Measurements from ENCODE around the gene MALAT1. TPM values are rescaled to one million over a fixed set of nuclear protein-coding genes. Genes with fewer than 3 reads are reported as not detected.

Gene MALAT1
- total and polyA plus RNA-seq, 2 of the 8 experiments (the other 6 are each of a cell fraction or from before 2014, with no cell fraction given), result 115 to 984 TPM

DNA sequence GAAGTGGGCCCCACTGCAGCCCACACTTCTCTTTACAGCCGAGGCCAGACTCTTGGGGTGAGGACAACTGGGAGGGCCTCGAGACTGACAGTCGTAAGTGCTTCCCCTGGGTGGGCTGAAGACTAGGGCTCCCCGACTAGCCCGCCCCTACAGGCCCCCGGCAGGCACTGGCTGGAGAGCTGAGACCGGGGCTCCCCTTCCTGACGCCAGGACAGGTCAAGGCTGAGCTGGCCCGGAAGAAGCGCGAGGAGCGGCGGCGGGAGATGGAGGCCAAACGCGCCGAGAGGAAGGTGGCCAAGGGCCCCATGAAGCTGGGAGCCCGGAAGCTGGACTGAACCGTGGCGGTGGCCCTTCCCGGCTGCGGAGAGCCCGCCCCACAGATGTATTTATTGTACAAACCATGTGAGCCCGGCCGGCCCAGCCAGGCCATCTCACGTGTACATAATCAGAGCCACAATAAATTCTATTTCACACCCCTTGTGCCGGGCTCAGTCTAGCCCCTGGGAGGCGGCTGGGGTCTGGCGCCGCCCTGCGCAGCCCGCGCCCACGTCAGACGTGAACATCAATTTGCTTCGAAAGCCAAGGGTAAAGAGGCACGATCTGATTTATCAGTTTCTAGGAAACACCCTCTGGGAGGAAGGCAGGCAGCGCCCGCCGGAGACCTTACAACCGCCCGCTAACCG, 39.5 kb downstream of the MALAT1 start:
- peak overlapping the region; percentile 64 to 89 for H3K4me2 ChIP-seq (ENCODE audit: insufficient read depth in 1 of 2, low read depth in 2 of 2, low read length in 2 of 2)
- H3K4me1 ChIP-seq (replicated peaks in 1 of 4; ENCODE audit: control insufficient read depth in 3 of 4, insufficient read depth in 4 of 4, low read length in 3 of 4), result peaks cover 0 to 9% (median 1%) of the 10 kb centered on the region in 4 experiments; a peak in 5 of 7 replicates
- ChIA-PET POLR2A (ENCODE audit: partially characterized antibody) (interaction anchor here (0.7 to 5.2 kb wide), 10 partner anchors 11 to 119 kb away, joined by 3 to 62 read pairs (median 4); partner anchors contain the start of genes FAM89B, SCYL1 and SIPA1), CTCF (ENCODE audit: partially characterized antibody) (interaction anchor here (0.6 to 6.4 kb wide), 9 partner anchors 8 to 436 kb away, joined by 3 to 108 read pairs (median 3); partner anchors contain the start of gene SCYL1)
- no peak overlapping the region for H2BK15ac ChIP-seq (ENCODE audit: low read length)
- no peak overlapping the region for H4K8ac ChIP-seq (ENCODE audit: extremely low read depth, insufficient read depth, low read length)
- H3K9me3 ChIP-seq (ENCODE audit: insufficient read depth in 2 of 2, low read depth in 1 of 2, low read length in 1 of 2), result no peaks in the 10 kb centered on the region
- no peak overlapping the region for H3K27ac ChIP-seq (ENCODE audit: low read depth, low read length)
- DNase-seq (ENCODE audit: low read depth in 1 of 2, low spot score in 2 of 2), result no peak
- no peak overlapping the region for H3K4ac ChIP-seq (replicated peaks; ENCODE audit: insufficient read length, low read depth, low read length)
- H2AK5ac ChIP-seq (ENCODE audit: low read depth, low read length), result no peak overlapping the region
- peak overlapping the region in 2 of 4 experiments; percentile 16 to 68; a peak in 4 of 8 replicates for H3K4me3 ChIP-seq (ENCODE audit: extremely low read depth in 1 of 4, insufficient read depth in 2 of 4, low read depth in 3 of 4, low read length in 4 of 4)
- H2AFZ ChIP-seq (ENCODE audit: low read length), result no peak overlapping the region
- TF ChIP-seq JUND (IDR thresholded peaks at IDR 0.05; ENCODE audit: low read length), result no peak
- no peak for TF ChIP-seq SRF (IDR thresholded peaks at IDR 0.05; ENCODE audit: low read depth, low read length)
- TF ChIP-seq KDM4A (IDR thresholded peaks at IDR 0.05; ENCODE audit: low read depth, low read length, severe bottlenecking), result no peak
- no peak for TF ChIP-seq HDAC2 (IDR thresholded peaks at IDR 0.05; ENCODE audit: borderline replicate concordance in 1 of 2, low read depth in 2 of 2, low read length in 2 of 2)
- TF ChIP-seq TEAD4 (IDR thresholded peaks at IDR 0.05; ENCODE audit: low read depth, low read length), result no peak
- TF ChIP-seq SAP30 (IDR thresholded peaks at IDR 0.05; ENCODE audit: insufficient read depth, insufficient replicate concordance, low read length), result no peak
- TF ChIP-seq, protein P1, sequence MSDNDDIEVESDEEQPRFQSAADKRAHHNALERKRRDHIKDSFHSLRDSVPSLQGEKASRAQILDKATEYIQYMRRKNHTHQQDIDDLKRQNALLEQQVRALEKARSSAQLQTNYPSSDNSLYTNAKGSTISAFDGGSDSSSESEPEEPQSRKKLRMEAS (IDR thresholded peaks at IDR 0.05), result no peak
- TF ChIP-seq SUZ12 (IDR thresholded peaks at IDR 0.05; ENCODE audit: low read length), result no peak
- TF ChIP-seq RNF2 (IDR thresholded peaks at IDR 0.05; ENCODE audit: borderline replicate concordance, low read depth, low read length, missing control alignments, poor library complexity, severe bottlenecking), result no peak
- TF ChIP-seq SIRT6 (IDR thresholded peaks at IDR 0.05; ENCODE audit: low read length), result no peak
- TF ChIP-seq TBP (IDR thresholded peaks at IDR 0.05; ENCODE audit: low read depth, low read length), result no peak
- no peak overlapping the region for H2BK5ac ChIP-seq (ENCODE audit: low read depth, low read length)
- no peak overlapping the region for H3K18ac ChIP-seq (ENCODE audit: extremely low read depth, low read length)
- H3K79me2 ChIP-seq (ENCODE audit: control insufficient read depth in 1 of 2, insufficient read depth in 2 of 2, low read length in 2 of 2), result no peaks in the 10 kb centered on the region
- H4K5ac ChIP-seq (ENCODE audit: insufficient read length, low read depth, low read length), result no peak overlapping the region
- no peak overlapping the region for H4K91ac ChIP-seq (replicated peaks; ENCODE audit: insufficient read length, low read length)
- no peak overlapping the region for H2BK20ac ChIP-seq (ENCODE audit: low read length)
- no peaks in the 10 kb centered on the region for H3K79me1 ChIP-seq (ENCODE audit: low read depth, low read length)
- peaks cover 3 to 14% of the 10 kb centered on the region in 2 experiments for H4K20me1 ChIP-seq (replicated peaks in 1 of 2; ENCODE audit: control insufficient read depth in 1 of 2, insufficient read depth in 2 of 2, low read length in 2 of 2)
- no peak overlapping the region for H3K56ac ChIP-seq (replicated peaks; ENCODE audit: insufficient read length, low read depth, low read length)
- H3K36me3 ChIP-seq (ENCODE audit: control insufficient read depth in 2 of 4, insufficient read depth in 4 of 4, low read length in 3 of 4), result peaks cover 2 to 6% (median 3%) of the 10 kb centered on the region in 4 experiments; a peak in 4 of 8 replicates
- H2BK12ac ChIP-seq (ENCODE audit: low read depth, low read length), result no peak overlapping the region
- H2BK120ac ChIP-seq (replicated peaks; ENCODE audit: low read depth, low read length), result no peak overlapping the region
- 86% methylated on average over 43 of the region's 43 CpGs; no CpG with 5 or more reads in 1 of the 2 experiments for WGBS, 2 experiments (ENCODE audit: extremely low coverage in 1 of 2, insufficient coverage in 1 of 2, insufficient read length in 1 of 2, insufficient replicate concordance in 2 of 2, low coverage in 1 of 2, low lambda C conversion rate in 2 of 2, missing lambda C conversion rate in 1 of 2)
- no peak overlapping the region for H3K9ac ChIP-seq (replicated peaks in 1 of 4; ENCODE audit: extremely low read depth in 1 of 4, low read depth in 3 of 4, low read length in 3 of 4)
- FAIRE-seq, result no peak
- no peak overlapping the region for H3K23ac ChIP-seq (ENCODE audit: insufficient read length)
- H3K27me3 ChIP-seq (replicated peaks in 1 of 4; ENCODE audit: control insufficient read depth in 3 of 4, extremely low read depth in 1 of 4, insufficient read depth in 3 of 4, low read length in 3 of 4), result peaks cover 0 to 24% (median 13%) of the 10 kb centered on the region in 4 experiments; a peak in 6 of 7 replicates
- no peak overlapping the region for H3K14ac ChIP-seq (ENCODE audit: insufficient read length)
- peaks cover 17% of the 10 kb centered on the region for H3K23me2 ChIP-seq (ENCODE audit: low read depth, low read length)
